CD4-positive, alpha-beta memory T cell (primary cell): ENCODE data around the gene EIPR1. TPM values are rescaled to one million over a fixed set of nuclear protein-coding genes. Genes with fewer than 3 reads are reported as not detected.
"Not testable (repeated sequence)": the region's sequence is repeated elsewhere in the genome, so short reads cannot be mapped to it uniquely, and the experiment has no call there.

Experiments used
- CTCF ChIA-PET: fragments of 350-600 bp; sonication (Branson Sonifier 250); formaldehyde crosslinking; loops from one replicate; lab custom pipeline; 2021; ENCODE audit warnings: inconsistent platforms; ENCODE audit not compliant: partially characterized antibody; lab: Charles Lee
- POLR2A ChIA-PET: fragments of 350-600 bp; sonication (Branson Sonifier 250); formaldehyde crosslinking; loops from one replicate; lab custom pipeline; 2021; ENCODE audit not compliant: partially characterized antibody; lab: Charles Lee
- DNase-seq, 5 donors: peaks; one replicate each; pipeline versions ENCODE4 v3.0.0 to v3.0.0-alpha.2; 2020 to 2022; ENCODE audit warnings: mixed read lengths in 1 of 5
- H3K27ac ChIP-seq: one replicate; pipeline ENCODE4 v1.7.0; 2013; ENCODE audit warnings: low read depth, low read length
- H3K27me3 ChIP-seq: 2 replicates; pipeline ENCODE4 v1.7.0; 2013; ENCODE audit warnings: mild to moderate bottlenecking, low read length, moderate library complexity; ENCODE audit not compliant: insufficient read depth
- H3K36me3 ChIP-seq: 2 replicates; pipeline ENCODE4 v1.7.0; 2013; ENCODE audit warnings: mild to moderate bottlenecking, low read length, moderate library complexity; ENCODE audit not compliant: insufficient read depth
- H3K4me1 ChIP-seq: 2 replicates; pipeline ENCODE4 v1.7.0; 2013; ENCODE audit warnings: mild to moderate bottlenecking, low read length, moderate library complexity; ENCODE audit not compliant: insufficient read depth
- H3K4me3 ChIP-seq, 2 donors: one replicate each; pipeline ENCODE4 v1.7.0; 2013; ENCODE audit warnings: low read length in 2 of 2, mild to moderate bottlenecking in 1 of 2
- H3K9me3 ChIP-seq, 2 donors: one replicate each; pipeline ENCODE4 v1.7.0; 2013; ENCODE audit warnings: low read length in 2 of 2, control low read depth in 1 of 2; ENCODE audit not compliant: control insufficient read depth in 1 of 2
- H3K27ac Mint-ChIP-seq, 7 donors: one replicate each; pipeline ENCODE4 v1.8.0; 2020 to 2021; ENCODE audit warnings: mixed read lengths in 7 of 7, mild to moderate bottlenecking in 6 of 7, inconsistent platforms in 3 of 7, moderate library complexity in 3 of 7
- H3K27me3 Mint-ChIP-seq, 2 donors: one replicate each; pipeline ENCODE4 v1.8.0; 2020 to 2021; ENCODE audit warnings: mixed read lengths in 2 of 2
- H3K36me3 Mint-ChIP-seq, 2 donors: one replicate each; pipeline ENCODE4 v1.8.0; 2020 to 2021; ENCODE audit warnings: mixed read lengths in 2 of 2, inconsistent platforms in 1 of 2, mild to moderate bottlenecking in 1 of 2
- H3K4me1 Mint-ChIP-seq, 4 donors: one replicate each; pipeline ENCODE4 v1.8.0; 2020 to 2021; ENCODE audit warnings: mixed read lengths in 4 of 4, mild to moderate bottlenecking in 1 of 4
- H3K4me3 Mint-ChIP-seq, 8 donors: one replicate each; pipeline ENCODE4 v1.8.0; 2020 to 2021; ENCODE audit warnings: mixed read lengths in 8 of 8, mild to moderate bottlenecking in 7 of 8, moderate library complexity in 6 of 8, inconsistent platforms in 3 of 8
- H3K9me3 Mint-ChIP-seq, 8 donors: one replicate each; pipeline ENCODE4 v1.8.0; 2020 to 2021; ENCODE audit warnings: mixed read lengths in 8 of 8, mild to moderate bottlenecking in 5 of 8, inconsistent platforms in 3 of 8, moderate library complexity in 1 of 8
- intact Hi-C: fragments of 100-400 bp; cut with micrococcal nuclease; formaldehyde crosslinking; loops from one replicate; pipeline ENCODE4 v1.15.1; 2023
- polyA plus RNA-seq, 2 donors: library from polyadenylated mRNA; unstranded; fragments of 300-500 nt; fragmentation: Illumina TruSeq; gene quantifications; one replicate each; pipeline ENCODE4 v1.2.3, GENCODE V29; 2021
- total RNA-seq, 2 experiments: library from RNA; stranded (reverse); gene quantifications; one replicate each; pipeline ENCODE4 v1.2.3, GENCODE V29; 2021

EIPR1 gene
- total and polyA plus RNA-seq, 4 experiments from 2014 or later, result 18.2 to 48.0 (median 26.2) TPM

- Histone ChIP-seq H3K9me3 (no peaks in the 10 kb centered on the region), H3K4me3 (no peak overlapping the region), H3K27me3 (no peaks in the 10 kb centered on the region), H3K36me3 (no peaks in the 10 kb centered on the region), H3K4me1 (no peaks in the 10 kb centered on the region), H3K27ac (no peak overlapping the region)
- no peaks in the 10 kb centered on the region for H3K9me3 Mint-ChIP-seq
- H3K27ac Mint-ChIP-seq, result peak overlapping the region in 1 of 7 donors; percentile 48
- no peak overlapping the region for H3K4me3 Mint-ChIP-seq
- H3K27me3 Mint-ChIP-seq, result no peaks in the 10 kb centered on the region
- peaks cover 22 to 28% of the 10 kb centered on the region in 2 donors for H3K36me3 Mint-ChIP-seq
- intact Hi-C loops, result no loop called here
- ChIA-PET CTCF (no interaction called here), POLR2A (no interaction called here)
- peaks cover 7 to 10% (median 7%) of the 10 kb centered on the region in 4 donors for H3K4me1 Mint-ChIP-seq
- no peak for DNase-seq
Observed at GRCh38 chr2:3200420-3200939, 177.1 kb downstream of the EIPR1 start.

GRCh38 chr2:3199627-3200345, 177.8 kb downstream of the EIPR1 start:
- H3K4me1 ChIP-seq, result no peaks in the 10 kb centered on the region
- H3K27ac ChIP-seq, result no peak overlapping the region
- no peak overlapping the region for H3K4me3 ChIP-seq
- H3K9me3 ChIP-seq, result no peaks in the 10 kb centered on the region
- no peaks in the 10 kb centered on the region for H3K27me3 ChIP-seq
- ChIA-PET POLR2A (no interaction called here), CTCF (no interaction called here)
- Mint-ChIP-seq H3K4me1 (peaks cover 7 to 10% (median 7%) of the 10 kb centered on the region in 4 donors), H3K4me3 (no peak overlapping the region), H3K36me3 (peaks cover 29 to 34% of the 10 kb centered on the region in 2 donors), H3K27ac (peak overlapping the region in 3 of 7 donors; percentile 22 to 74 (median 57)), H3K9me3 (no peaks in the 10 kb centered on the region), H3K27me3 (no peaks in the 10 kb centered on the region)
- DNase-seq, result no peak
- intact Hi-C loops, result no loop called here
- peaks cover 3% of the 10 kb centered on the region for H3K36me3 ChIP-seq

DNA sequence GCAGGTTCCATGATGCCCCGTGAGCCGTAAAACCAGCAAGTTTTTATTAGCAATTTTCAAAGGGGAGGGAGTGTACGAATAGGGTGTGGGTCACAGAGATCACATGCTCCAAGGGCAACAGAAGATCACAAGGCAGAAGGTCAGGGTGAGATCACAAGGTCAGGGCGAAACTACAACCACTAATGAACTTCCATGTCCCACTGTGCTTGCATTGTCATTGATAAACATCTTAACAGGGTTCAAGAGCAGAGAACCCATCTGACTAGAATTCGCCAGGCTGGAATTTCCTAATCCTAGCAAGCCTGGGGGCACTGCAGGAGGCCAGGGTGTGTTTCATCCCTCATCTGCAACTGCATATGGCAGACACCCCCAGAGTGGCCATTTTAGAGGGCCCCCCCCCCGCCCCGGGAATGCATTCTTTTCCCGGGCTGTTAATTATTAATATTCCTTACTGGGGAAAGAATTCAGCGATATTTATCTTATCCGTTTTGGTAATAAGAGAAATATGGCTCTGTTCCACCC, 178.9 kb downstream of the EIPR1 start:
- H3K9me3 ChIP-seq, H3K4me1 ChIP-seq, DNase-seq, H3K4me3 ChIP-seq, H3K27me3 Mint-ChIP-seq, H3K9me3 Mint-ChIP-seq, H3K27ac ChIP-seq, intact Hi-C loops, H3K27me3 ChIP-seq, POLR2A ChIA-PET, H3K4me1 Mint-ChIP-seq: not testable (repeated sequence)
- peak overlapping the region; percentile 50 to 79 (median 74) for H3K4me3 Mint-ChIP-seq
- CTCF ChIA-PET, result interaction anchor here (1.0 kb wide), 1 partner anchor 75 kb away, joined by 3 read pairs; no protein-coding TSS in a partner anchor
- H3K36me3 ChIP-seq, result peaks cover 10% of the 10 kb centered on the region
- peak overlapping the region in 3 of 7 donors; percentile 39 to 88 (median 72) for H3K27ac Mint-ChIP-seq
- peaks cover 34% of the 10 kb centered on the region in 2 donors for H3K36me3 Mint-ChIP-seq

- intact Hi-C loops, result no loop called here
- Mint-ChIP-seq H3K27me3 (no peaks in the 10 kb centered on the region), H3K36me3 (peaks cover 33 to 39% of the 10 kb centered on the region in 2 donors), H3K4me3 (peak overlapping the region; percentile 50 to 79 (median 74)), H3K27ac (peak overlapping the region in 5 of 7 donors; percentile 27 to 88 (median 57)), H3K4me1 (peaks cover 6 to 10% (median 7%) of the 10 kb centered on the region in 4 donors), H3K9me3 (no peaks in the 10 kb centered on the region)
- Histone ChIP-seq H3K9me3 (no peaks in the 10 kb centered on the region), H3K4me3 (no peak overlapping the region), H3K36me3 (peaks cover 13% of the 10 kb centered on the region), H3K27ac (no peak overlapping the region), H3K27me3 (no peaks in the 10 kb centered on the region), H3K4me1 (no peaks in the 10 kb centered on the region)
- ChIA-PET POLR2A (no interaction called here), CTCF (interaction anchor here (1.0 kb wide), 1 partner anchor 75 kb away, joined by 3 read pairs; no protein-coding TSS in a partner anchor)
- DNase-seq, result peak in 2 of 5 donors; percentile 14 to 24
Observed at GRCh38 chr2:3198119-3198518, 179.5 kb downstream of the EIPR1 start.

DNA sequence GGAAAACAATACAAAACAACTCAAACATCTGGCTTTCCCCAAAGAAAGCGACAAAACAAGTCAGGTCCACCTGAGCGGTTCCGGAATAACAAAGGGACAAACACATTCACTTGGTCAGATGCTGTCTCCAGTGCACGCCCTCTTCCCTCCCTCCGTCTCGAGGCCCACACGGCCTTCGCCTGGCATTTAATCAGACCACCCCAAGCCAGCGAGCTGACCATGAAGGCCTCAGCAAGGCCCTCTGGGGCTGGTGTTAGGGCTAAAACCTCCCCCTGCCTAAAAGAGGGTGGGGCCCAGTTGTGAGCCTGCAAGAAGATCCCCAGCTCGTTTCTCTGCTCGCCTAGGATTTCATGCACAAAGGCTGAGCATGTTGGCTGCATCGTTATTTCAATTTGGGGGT, 180.3 kb downstream of the EIPR1 start:
- Histone ChIP-seq H3K27me3 (no peaks in the 10 kb centered on the region), H3K9me3 (no peaks in the 10 kb centered on the region), H3K36me3 (peaks cover 16% of the 10 kb centered on the region), H3K4me3 (no peak overlapping the region), H3K27ac (no peak overlapping the region), H3K4me1 (no peaks in the 10 kb centered on the region)
- no peak for DNase-seq
- Mint-ChIP-seq H3K27ac (peak overlapping the region in 2 of 7 donors; percentile 17 to 47), H3K4me3 (no peak overlapping the region), H3K36me3 (peaks cover 37 to 47% of the 10 kb centered on the region in 2 donors), H3K4me1 (peaks cover 4 to 10% (median 7%) of the 10 kb centered on the region in 4 donors), H3K27me3 (no peaks in the 10 kb centered on the region), H3K9me3 (no peaks in the 10 kb centered on the region)
- ChIA-PET POLR2A (no interaction called here), CTCF (interaction anchor here (1.2 to 1.8 kb wide), 2 partner anchors 9 to 106 kb away, joined by 5 to 6 read pairs; no protein-coding TSS in a partner anchor)
- intact Hi-C loops, result no loop called here

- POLR2A ChIA-PET, result no interaction called here
- intact Hi-C loops, result no loop called here
- peaks cover 22% of the 10 kb centered on the region for H3K36me3 ChIP-seq
- H3K4me3 ChIP-seq, result no peak overlapping the region
- no peaks in the 10 kb centered on the region for H3K9me3 Mint-ChIP-seq
- no peaks in the 10 kb centered on the region for H3K4me1 ChIP-seq
- CTCF ChIA-PET, result interaction anchor here (1.2 to 1.8 kb wide), 2 partner anchors 9 to 106 kb away, joined by 5 to 6 read pairs; no protein-coding TSS in a partner anchor
- no peak for DNase-seq
- H3K4me1 Mint-ChIP-seq, result peaks cover 4 to 10% (median 7%) of the 10 kb centered on the region in 4 donors
- no peaks in the 10 kb centered on the region for H3K27me3 ChIP-seq
- H3K4me3 Mint-ChIP-seq, result no peak overlapping the region
- no peaks in the 10 kb centered on the region for H3K27me3 Mint-ChIP-seq
- no peak overlapping the region for H3K27ac Mint-ChIP-seq
- no peak overlapping the region for H3K27ac ChIP-seq
- no peaks in the 10 kb centered on the region for H3K9me3 ChIP-seq
- H3K36me3 Mint-ChIP-seq, result peaks cover 39 to 49% of the 10 kb centered on the region in 2 donors
Observed at GRCh38 chr2:3196716-3197115, 180.9 kb downstream of the EIPR1 start.
